ENCODE data around the gene ZNF740. TPM values are rescaled to one million over a fixed set of nuclear protein-coding genes. Genes with fewer than 3 reads are reported as not detected.
"Not testable (repeated sequence)": the region's sequence is repeated elsewhere in the genome, so short reads cannot be mapped to it uniquely, and the experiment has no call there.

Gene ZNF740
- polyA plus RNA-seq, 1 donor: 23.7 TPM

DNA sequence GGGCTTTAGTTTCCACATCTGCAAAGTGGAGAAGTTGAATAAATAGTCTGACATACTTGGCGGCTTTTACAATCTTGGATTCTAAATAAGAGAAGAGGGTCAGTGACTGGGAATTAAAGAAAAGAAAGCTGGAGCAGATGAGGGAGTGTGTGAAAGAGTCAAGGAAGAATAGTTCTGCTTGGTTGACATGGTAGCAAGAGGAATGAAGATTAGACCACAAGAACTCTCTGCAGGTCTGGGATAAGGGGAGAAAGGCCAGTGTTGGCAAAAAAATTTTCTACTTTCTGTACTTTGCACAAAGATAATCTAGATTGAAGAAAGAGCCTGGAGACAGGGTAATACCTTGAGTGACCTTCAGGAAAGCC lies 20.6 kb downstream of the ZNF740 start:
- Histone ChIP-seq H3K27ac (ENCODE audit: low read length) (no peak overlapping the region), H3K4me3 (ENCODE audit: low read length) (no peak overlapping the region), H3K36me3 (ENCODE audit: control insufficient read depth, insufficient read depth, low read length) (no peaks in the 10 kb centered on the region), H3K9me3 (ENCODE audit: control insufficient read depth, low read depth, low read length) (peaks cover 4% of the 10 kb centered on the region), H3K27me3 (ENCODE audit: control insufficient read depth, insufficient read depth, low read length) (peaks cover 5% of the 10 kb centered on the region), H3K4me1 (ENCODE audit: control insufficient read depth, insufficient read depth, low read length) (peaks cover 4% of the 10 kb centered on the region)
- DNase-seq: no peak
- WGBS (ENCODE audit: insufficient coverage, low lambda C conversion rate): no CpG with 5 or more reads among the region's 1 CpG

DNA sequence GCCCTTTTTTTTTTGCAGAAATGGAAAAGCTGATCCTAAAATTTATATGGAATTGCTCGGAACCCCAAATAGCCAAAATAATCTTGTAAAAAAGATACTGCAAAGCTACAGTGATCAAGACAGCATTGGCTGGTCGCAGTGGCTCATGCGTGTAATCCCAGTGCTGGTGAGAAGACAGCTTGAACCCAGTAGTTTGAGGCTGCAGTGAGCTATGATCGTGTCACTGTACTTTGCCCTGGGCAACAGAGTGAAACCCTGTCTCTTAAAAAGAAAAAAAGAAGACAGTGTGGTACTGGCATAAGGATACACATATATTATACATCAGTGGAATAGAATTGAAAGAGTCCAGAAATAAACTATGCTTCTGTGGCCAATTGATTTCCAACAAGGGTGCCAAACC lies 21.1 kb downstream of the ZNF740 start:
- 33% methylated on average over 1 of the region's 4 CpGs for WGBS (ENCODE audit: insufficient coverage, low lambda C conversion rate)

DNA sequence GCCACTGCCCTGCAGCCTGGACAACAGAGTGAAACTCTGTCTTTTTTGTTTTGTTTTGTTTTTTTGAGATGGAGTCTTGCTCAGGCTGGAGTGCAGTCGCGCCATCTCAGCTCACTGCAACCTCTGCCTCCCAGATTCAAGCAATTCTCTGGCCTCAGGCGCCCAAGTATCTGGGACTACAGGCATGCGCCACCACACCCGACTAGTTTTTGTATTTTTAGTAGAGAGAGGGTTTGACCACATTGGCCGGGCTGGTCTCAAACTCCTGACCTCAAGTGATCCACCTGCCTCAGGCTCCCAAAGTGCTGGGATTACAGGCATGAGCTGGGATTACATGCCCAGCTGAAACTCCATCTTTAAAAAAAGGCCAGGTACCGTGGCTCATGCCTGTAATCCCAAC lies 21.8 kb downstream of the ZNF740 start:
- not testable (repeated sequence) for DNase-seq; H3K27ac ChIP-seq (ENCODE audit: low read length); H3K4me1 ChIP-seq (ENCODE audit: control insufficient read depth, insufficient read depth, low read length); H3K9me3 ChIP-seq (ENCODE audit: control insufficient read depth, low read depth, low read length); H3K27me3 ChIP-seq (ENCODE audit: control insufficient read depth, insufficient read depth, low read length); H3K4me3 ChIP-seq (ENCODE audit: low read length); H3K36me3 ChIP-seq (ENCODE audit: control insufficient read depth, insufficient read depth, low read length)
- WGBS (ENCODE audit: insufficient coverage, low lambda C conversion rate): 100% methylated on average over 3 of the region's 7 CpGs

More for the DNA sequence above, 21.1 kb downstream of the ZNF740 start:
- peaks cover 5% of the 10 kb centered on the region for H3K27me3 ChIP-seq (ENCODE audit: control insufficient read depth, insufficient read depth, low read length)
- H3K4me3 ChIP-seq (ENCODE audit: low read length): no peak overlapping the region
- no peak overlapping the region for H3K27ac ChIP-seq (ENCODE audit: low read length)
- H3K36me3 ChIP-seq (ENCODE audit: control insufficient read depth, insufficient read depth, low read length): no peaks in the 10 kb centered on the region
- peak in 1 of 2 donors; percentile 35 for DNase-seq
- peaks cover 4% of the 10 kb centered on the region for H3K9me3 ChIP-seq (ENCODE audit: control insufficient read depth, low read depth, low read length)
- H3K4me1 ChIP-seq (ENCODE audit: control insufficient read depth, insufficient read depth, low read length): peaks cover 4% of the 10 kb centered on the region

DNA sequence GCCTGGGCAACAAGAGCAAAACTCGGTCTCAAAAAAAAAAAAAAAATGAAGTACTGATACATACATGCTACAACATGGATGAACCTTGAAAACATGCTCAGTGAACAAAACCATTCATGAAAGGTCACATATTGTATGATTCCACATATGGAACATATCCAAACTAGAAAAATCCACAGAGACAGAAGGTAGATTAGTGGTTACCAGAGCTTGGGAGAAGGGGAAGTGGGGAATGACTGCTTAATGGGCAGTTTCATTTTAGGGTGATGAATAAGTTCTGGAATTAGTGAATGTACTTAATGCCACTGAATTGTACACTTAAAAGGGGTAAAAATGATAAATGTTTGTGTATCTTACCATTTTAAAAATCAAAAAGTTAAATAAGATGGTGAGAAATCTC lies 23.8 kb downstream of the ZNF740 start:
- Histone ChIP-seq H3K4me3 (ENCODE audit: low read length) (no peak overlapping the region), H3K4me1 (ENCODE audit: control insufficient read depth, insufficient read depth, low read length) (peaks cover 4% of the 10 kb centered on the region), H3K27me3 (ENCODE audit: control insufficient read depth, insufficient read depth, low read length) (no peaks in the 10 kb centered on the region), H3K36me3 (ENCODE audit: control insufficient read depth, insufficient read depth, low read length) (no peaks in the 10 kb centered on the region), H3K27ac (ENCODE audit: low read length) (no peak overlapping the region), H3K9me3 (ENCODE audit: control insufficient read depth, low read depth, low read length) (no peaks in the 10 kb centered on the region)
- no CpG with 5 or more reads among the region's 1 CpG for WGBS (ENCODE audit: insufficient coverage, low lambda C conversion rate)
- no peak for DNase-seq

GRCh38 chr12:53205747-53206419 lies 25.4 kb downstream of the ZNF740 start:
- no CpG with 5 or more reads among the region's 7 CpGs for WGBS (ENCODE audit: insufficient coverage, low lambda C conversion rate)
- H3K4me1 ChIP-seq (ENCODE audit: control insufficient read depth, insufficient read depth, low read length): peaks cover 4% of the 10 kb centered on the region
- H3K27me3 ChIP-seq (ENCODE audit: control insufficient read depth, insufficient read depth, low read length): no peaks in the 10 kb centered on the region
- H3K36me3 ChIP-seq (ENCODE audit: control insufficient read depth, insufficient read depth, low read length): no peaks in the 10 kb centered on the region
- H3K4me3 ChIP-seq (ENCODE audit: low read length): peak overlapping the region; percentile 4
- no peak for DNase-seq
- H3K27ac ChIP-seq (ENCODE audit: low read length): no peak overlapping the region
- H3K9me3 ChIP-seq (ENCODE audit: control insufficient read depth, low read depth, low read length): no peaks in the 10 kb centered on the region

DNA sequence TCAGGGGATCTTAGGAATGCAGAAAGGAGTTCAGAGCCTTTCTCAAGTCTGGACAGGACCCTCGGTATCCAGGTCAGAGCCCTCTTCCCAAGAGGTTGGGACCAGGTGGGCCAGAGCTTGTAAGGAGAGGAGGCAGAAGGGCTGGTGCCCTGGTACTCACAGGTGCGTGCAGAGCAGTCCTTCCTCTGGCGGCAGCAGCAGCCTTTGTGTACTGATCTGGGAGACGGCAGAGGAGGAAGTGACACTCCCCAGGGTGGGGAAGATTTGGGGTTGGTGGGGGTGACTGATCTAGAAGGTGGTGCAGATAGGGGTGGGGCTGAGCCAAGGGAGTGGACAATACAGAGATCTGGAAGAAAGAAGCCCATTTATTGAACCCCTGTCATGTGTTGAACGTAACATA lies 26.5 kb downstream of the ZNF740 start, which contains the start of gene ITGB7:
ITGB7 (minus strand) TSS at position 210 of the 400 bp plus-strand sequence. CDS start 6,808 bp downstream, outside the sequence.
- peaks cover 10% of the 10 kb centered on the region for H3K36me3 ChIP-seq (ENCODE audit: control insufficient read depth, insufficient read depth, low read length)
- H3K9me3 ChIP-seq (ENCODE audit: control insufficient read depth, low read depth, low read length): no peaks in the 10 kb centered on the region
- no peak within 1 kb of the TSS for H3K27ac ChIP-seq (ENCODE audit: low read length)
- WGBS (ENCODE audit: insufficient coverage, low lambda C conversion rate): no CpG with 5 or more reads among the region's 5 CpGs
- H3K4me3 ChIP-seq (ENCODE audit: low read length): peak within 1 kb of the TSS; percentile 4
- no peaks in the 10 kb centered on the region for H3K27me3 ChIP-seq (ENCODE audit: control insufficient read depth, insufficient read depth, low read length)
- no peak for DNase-seq
- H3K4me1 ChIP-seq (ENCODE audit: control insufficient read depth, insufficient read depth, low read length): no peaks in the 10 kb centered on the region

- Histone ChIP-seq H3K4me1 (ENCODE audit: control insufficient read depth, insufficient read depth, low read length) (no peaks in the 10 kb centered on the region), H3K27ac (ENCODE audit: low read length) (no peak overlapping the region), H3K27me3 (ENCODE audit: control insufficient read depth, insufficient read depth, low read length) (no peaks in the 10 kb centered on the region), H3K4me3 (ENCODE audit: low read length) (no peak overlapping the region), H3K36me3 (ENCODE audit: control insufficient read depth, insufficient read depth, low read length) (peaks cover 20% of the 10 kb centered on the region), H3K9me3 (ENCODE audit: control insufficient read depth, low read depth, low read length) (no peaks in the 10 kb centered on the region)
- no CpG with 5 or more reads among the region's 2 CpGs for WGBS (ENCODE audit: insufficient coverage, low lambda C conversion rate)
- DNase-seq: no peak
Observed at GRCh38 chr12:53208435-53208834, 27.9 kb downstream of the ZNF740 start.

- DNase-seq: no peak
- WGBS (ENCODE audit: insufficient coverage, low lambda C conversion rate): 71% methylated on average over 4 of the region's 7 CpGs
- Histone ChIP-seq H3K9me3 (ENCODE audit: control insufficient read depth, low read depth, low read length) (no peaks in the 10 kb centered on the region), H3K36me3 (ENCODE audit: control insufficient read depth, insufficient read depth, low read length) (peaks cover 24% of the 10 kb centered on the region), H3K27me3 (ENCODE audit: control insufficient read depth, insufficient read depth, low read length) (no peaks in the 10 kb centered on the region), H3K4me3 (ENCODE audit: low read length) (no peak overlapping the region), H3K27ac (ENCODE audit: low read length) (no peak overlapping the region), H3K4me1 (ENCODE audit: control insufficient read depth, insufficient read depth, low read length) (no peaks in the 10 kb centered on the region)
Observed at GRCh38 chr12:53208877-53209463, 28.4 kb downstream of the ZNF740 start.

DNA sequence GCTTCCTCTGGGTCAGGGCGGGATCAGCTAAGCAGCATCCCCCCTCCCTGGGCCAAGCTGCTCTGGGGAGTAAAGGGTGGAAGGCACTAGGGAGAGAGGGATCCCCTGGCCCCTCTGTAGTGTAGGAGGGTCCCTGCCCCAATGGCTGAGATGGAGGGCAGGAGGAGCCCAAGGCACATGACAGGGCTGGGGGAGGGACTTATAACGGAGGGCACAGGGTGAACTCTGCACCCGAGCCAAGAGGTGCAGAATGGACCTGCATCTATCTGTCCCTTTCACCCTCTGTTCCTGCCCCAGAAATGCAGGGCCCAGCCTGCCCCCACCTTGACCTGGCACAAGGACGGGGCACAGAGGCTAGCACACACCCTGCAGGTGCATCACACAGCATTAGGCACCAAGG lies 30.3 kb downstream of the ZNF740 start:
- Histone ChIP-seq H3K27me3 (ENCODE audit: control insufficient read depth, insufficient read depth, low read length) (no peaks in the 10 kb centered on the region), H3K36me3 (ENCODE audit: control insufficient read depth, insufficient read depth, low read length) (peaks cover 35% of the 10 kb centered on the region), H3K4me3 (ENCODE audit: low read length) (no peak overlapping the region), H3K27ac (ENCODE audit: low read length) (no peak overlapping the region), H3K9me3 (ENCODE audit: control insufficient read depth, low read depth, low read length) (no peaks in the 10 kb centered on the region), H3K4me1 (ENCODE audit: control insufficient read depth, insufficient read depth, low read length) (peaks cover 2% of the 10 kb centered on the region)
- DNase-seq: no peak
- no CpG with 5 or more reads among the region's 4 CpGs for WGBS (ENCODE audit: insufficient coverage, low lambda C conversion rate)

GRCh38 chr12:53211476-53212381 lies 31.2 kb downstream of the ZNF740 start:
- no peaks in the 10 kb centered on the region for H3K9me3 ChIP-seq (ENCODE audit: control insufficient read depth, low read depth, low read length)
- H3K4me1 ChIP-seq (ENCODE audit: control insufficient read depth, insufficient read depth, low read length): peaks cover 11% of the 10 kb centered on the region
- H3K27ac ChIP-seq (ENCODE audit: low read length): no peak overlapping the region
- H3K4me3 ChIP-seq (ENCODE audit: low read length): no peak overlapping the region
- no peaks in the 10 kb centered on the region for H3K27me3 ChIP-seq (ENCODE audit: control insufficient read depth, insufficient read depth, low read length)
- no CpG with 5 or more reads among the region's 13 CpGs for WGBS (ENCODE audit: insufficient coverage, low lambda C conversion rate)
- peaks cover 35% of the 10 kb centered on the region for H3K36me3 ChIP-seq (ENCODE audit: control insufficient read depth, insufficient read depth, low read length)
- DNase-seq: no peak

Measured in large intestine (tissue), 3 donors.